ENCODE measurements around the gene E2F4.

GRCh38 chr16:67188323-67188722 lies 3.6 kb upstream of the E2F4 start:
- TF ChIP-seq POLR2A (IDR thresholded peaks at IDR 0.05), result no peak
- TF ChIP-seq CTCF (IDR thresholded peaks at IDR 0.05), result no peak

Measured in stomach (tissue), 4 donors.